Activated T-cell treated with anti-CD3 and anti-CD28 coated beads, Interleukin-2, amount 50 U/mL, for 4 hours (primary cell): ENCODE results near the gene THAP2. TPM values are rescaled to one million over a fixed set of nuclear protein-coding genes. Genes with fewer than 3 reads are reported as not detected.
A peak's percentile ranks its signal among the peaks of the same experiment; 100 is the strongest.

Source experiments
- ATAC-seq, 2 donors: fragments of 200-7000 bp; cut with Tn5 transposase; one replicate each; pipeline ENCODE4 v1.10.0; 2021
- DNase-seq: peaks from one replicate; pipeline ENCODE4 v3.0.0-alpha.2; 2020
- H3K27me3 Mint-ChIP-seq: one replicate; pipeline ENCODE4 v1.8.0; 2021; ENCODE audit warnings: low read depth, mixed read lengths
- H3K36me3 Mint-ChIP-seq: one replicate; pipeline ENCODE4 v1.8.0; 2022; ENCODE audit warnings: mixed read lengths; ENCODE audit not compliant: insufficient read depth
- H3K4me1 Mint-ChIP-seq: one replicate; pipeline ENCODE4 v1.8.0; 2021; ENCODE audit warnings: low read depth, mixed read lengths
- H3K4me3 Mint-ChIP-seq: one replicate; pipeline ENCODE4 v1.8.0; 2021; ENCODE audit warnings: mild to moderate bottlenecking, moderate library complexity, mixed read lengths
- H3K9me3 Mint-ChIP-seq: one replicate; pipeline ENCODE4 v1.8.0; 2021; ENCODE audit warnings: mixed read lengths
- total RNA-seq, 3 donors: library from RNA; stranded (reverse); gene quantifications; one replicate each; pipeline ENCODE4 v1.2.1, GENCODE V29; 2021

The THAP2 gene
- total RNA-seq, 3 donors from 2014 or later, result 6.5 to 11.6 (median 10.1) TPM

DNA sequence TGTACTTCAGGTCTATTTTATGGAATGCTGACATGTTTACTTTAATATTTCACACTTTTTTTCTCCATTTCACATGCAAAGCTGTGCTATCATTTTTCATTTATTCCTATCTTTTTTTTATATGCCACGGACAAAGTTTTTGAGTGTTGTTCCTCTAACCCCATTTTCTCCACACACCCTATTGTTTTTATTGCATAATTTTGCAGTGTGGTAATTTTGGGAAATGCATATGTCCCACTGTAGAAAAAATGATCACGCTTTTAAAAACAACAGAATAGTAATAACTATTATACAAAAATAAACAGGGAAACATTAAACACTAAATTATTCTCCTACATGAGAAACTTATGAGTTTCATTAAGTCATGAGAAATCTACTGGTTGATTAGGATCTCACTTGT, 14.7 kb upstream of the THAP2 start:
- peaks cover 25% of the 10 kb centered on the region for H3K4me1 Mint-ChIP-seq
- DNase-seq, result no peak
- no peaks in the 10 kb centered on the region for H3K27me3 Mint-ChIP-seq
- H3K9me3 Mint-ChIP-seq, result no peaks in the 10 kb centered on the region
- H3K36me3 Mint-ChIP-seq, result peaks cover 25% of the 10 kb centered on the region
- H3K4me3 Mint-ChIP-seq, result no peak overlapping the region
- no peak for ATAC-seq

DNA sequence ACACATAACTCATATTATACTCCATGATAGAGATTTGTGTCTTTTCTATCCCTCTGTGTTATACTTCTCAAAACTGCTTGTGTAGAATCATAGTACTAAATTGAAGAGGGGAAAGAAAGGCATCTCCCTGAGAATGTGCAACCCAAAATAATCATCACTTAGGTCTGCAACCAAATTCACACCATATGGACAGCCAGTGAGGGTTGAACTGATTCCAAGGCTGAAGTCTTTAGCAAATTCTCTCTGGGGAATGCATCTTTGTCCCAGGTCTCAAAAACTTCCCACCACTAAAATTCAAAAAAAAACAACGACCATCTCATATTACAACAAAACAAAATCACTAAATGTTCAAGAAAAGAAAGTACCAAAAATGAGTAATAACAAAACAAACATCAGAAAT, 11.4 kb upstream of the THAP2 start:
- H3K27me3 Mint-ChIP-seq, result no peaks in the 10 kb centered on the region

DNA sequence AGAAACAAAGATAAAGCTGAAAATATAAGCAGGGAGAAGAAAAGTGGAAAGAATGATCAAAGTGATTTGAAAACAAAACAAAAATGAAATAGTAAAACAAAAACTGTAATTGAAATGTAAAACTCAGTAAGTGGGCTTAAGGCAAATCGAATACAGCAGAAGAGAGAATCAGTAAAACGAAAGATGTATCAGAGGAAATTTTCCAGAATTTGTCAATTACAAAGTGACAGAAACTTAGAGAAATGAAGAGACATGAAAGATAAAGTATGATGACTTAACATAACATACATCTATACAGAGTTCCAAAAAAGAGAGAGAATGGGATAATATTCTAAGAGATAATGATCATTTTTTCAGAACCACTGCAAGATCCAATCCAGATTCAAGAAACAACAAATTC, 11.0 kb upstream of the THAP2 start:
- Mint-ChIP-seq H3K27me3 (no peaks in the 10 kb centered on the region), H3K4me3 (no peak overlapping the region), H3K36me3 (peaks cover 30% of the 10 kb centered on the region), H3K4me1 (peaks cover 39% of the 10 kb centered on the region), H3K9me3 (no peaks in the 10 kb centered on the region)
- ATAC-seq (no peak), DNase-seq (no peak)

More for the DNA sequence above, 11.4 kb upstream of the THAP2 start:
- DNase-seq (no peak), ATAC-seq (no peak)
- no peaks in the 10 kb centered on the region for H3K9me3 Mint-ChIP-seq
- peaks cover 38% of the 10 kb centered on the region for H3K4me1 Mint-ChIP-seq
- no peak overlapping the region for H3K4me3 Mint-ChIP-seq
- peaks cover 29% of the 10 kb centered on the region for H3K36me3 Mint-ChIP-seq

DNA sequence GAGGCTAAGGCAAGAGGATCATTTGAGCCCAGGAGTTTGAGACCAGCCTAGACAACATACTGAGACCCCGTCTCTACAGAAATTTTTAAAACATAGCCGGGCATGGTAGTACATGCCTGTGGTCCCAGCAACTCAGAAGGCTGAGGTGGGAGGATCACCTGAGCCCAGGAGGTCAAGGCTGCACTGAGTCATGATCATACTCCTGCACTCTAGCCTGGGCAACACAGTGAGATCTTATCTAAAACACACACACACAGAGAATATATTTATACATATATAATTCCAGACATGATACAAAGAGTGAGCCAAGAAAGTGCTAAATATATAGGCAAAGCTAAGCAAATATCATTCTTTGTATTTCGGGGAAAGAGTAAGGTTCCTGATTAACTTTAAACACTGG, 9.9 kb upstream of the THAP2 start:
- no peak for ATAC-seq
- no peak overlapping the region for H3K4me3 Mint-ChIP-seq
- H3K4me1 Mint-ChIP-seq, result peaks cover 42% of the 10 kb centered on the region
- peaks cover 38% of the 10 kb centered on the region for H3K36me3 Mint-ChIP-seq
- no peaks in the 10 kb centered on the region for H3K27me3 Mint-ChIP-seq
- H3K9me3 Mint-ChIP-seq, result no peaks in the 10 kb centered on the region
- DNase-seq, result no peak

DNA sequence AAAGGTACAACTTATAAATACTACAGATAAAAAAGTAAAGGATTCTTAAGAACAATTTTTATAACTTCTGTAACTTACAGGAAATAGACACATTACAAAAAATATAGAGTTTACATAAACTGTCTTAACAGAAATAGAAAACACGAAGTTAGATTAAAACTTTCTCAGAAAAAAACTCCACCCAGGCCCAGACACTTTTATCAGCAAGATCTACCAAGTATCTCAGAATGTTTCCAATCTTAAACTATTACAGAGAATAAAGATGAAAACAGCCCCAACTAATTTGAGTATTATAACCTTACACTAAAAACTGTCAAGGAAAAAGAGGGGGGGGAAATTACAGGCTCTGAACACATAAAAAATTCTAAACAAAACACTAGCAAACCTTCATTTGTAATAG, 8.6 kb upstream of the THAP2 start:
- Mint-ChIP-seq H3K27me3 (no peaks in the 10 kb centered on the region), H3K4me3 (peak overlapping the region; percentile 69), H3K9me3 (no peaks in the 10 kb centered on the region), H3K4me1 (peaks cover 45% of the 10 kb centered on the region), H3K36me3 (peaks cover 40% of the 10 kb centered on the region)
- no peak for DNase-seq
- ATAC-seq, result no peak

DNA sequence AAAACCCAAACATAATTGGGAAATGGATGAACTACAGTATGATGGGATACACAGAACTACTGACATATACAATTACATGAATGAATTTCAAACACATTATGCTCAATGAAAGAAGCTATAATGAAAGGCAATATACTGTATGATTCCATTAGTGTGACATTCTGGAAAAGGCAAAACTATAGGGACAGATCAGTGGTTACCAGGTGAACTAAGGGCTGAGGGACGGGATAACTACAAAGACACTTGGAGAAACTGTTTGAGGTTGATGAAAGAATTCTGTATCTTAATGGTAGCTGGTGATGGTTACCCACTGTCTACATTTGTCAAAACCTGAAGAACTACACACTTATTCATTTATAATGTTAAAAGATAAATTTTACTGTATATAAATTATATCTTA, 8.2 kb upstream of the THAP2 start:
- Mint-ChIP-seq H3K4me3 (peak overlapping the region; percentile 69), H3K27me3 (no peaks in the 10 kb centered on the region), H3K4me1 (peaks cover 45% of the 10 kb centered on the region), H3K9me3 (no peaks in the 10 kb centered on the region), H3K36me3 (peaks cover 40% of the 10 kb centered on the region)
- ATAC-seq (no peak), DNase-seq (no peak)

DNA sequence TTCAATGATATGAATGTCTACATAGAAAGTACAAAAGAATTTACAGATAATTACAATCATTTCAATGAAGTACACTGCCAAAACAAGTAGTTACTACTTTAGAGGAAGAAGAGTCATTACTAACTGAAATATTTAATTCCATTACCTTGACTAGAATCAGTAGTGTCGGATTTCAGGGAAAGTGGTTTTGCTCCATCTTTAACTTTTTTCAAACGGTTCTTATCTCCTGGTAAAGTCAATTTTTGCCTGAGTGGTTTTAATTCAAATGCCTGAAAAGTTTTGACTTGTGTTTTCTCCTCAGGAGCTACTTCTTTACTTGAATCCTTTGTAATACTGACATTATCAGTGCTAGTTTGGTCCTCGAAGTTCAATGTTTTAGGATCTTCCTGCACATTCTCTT, 7.4 kb upstream of the THAP2 start:
- peaks cover 48% of the 10 kb centered on the region for H3K4me1 Mint-ChIP-seq
- H3K4me3 Mint-ChIP-seq, result no peak overlapping the region
- ATAC-seq, result no peak
- no peak for DNase-seq
- H3K9me3 Mint-ChIP-seq, result no peaks in the 10 kb centered on the region
- peaks cover 41% of the 10 kb centered on the region for H3K36me3 Mint-ChIP-seq
- no peaks in the 10 kb centered on the region for H3K27me3 Mint-ChIP-seq

DNA sequence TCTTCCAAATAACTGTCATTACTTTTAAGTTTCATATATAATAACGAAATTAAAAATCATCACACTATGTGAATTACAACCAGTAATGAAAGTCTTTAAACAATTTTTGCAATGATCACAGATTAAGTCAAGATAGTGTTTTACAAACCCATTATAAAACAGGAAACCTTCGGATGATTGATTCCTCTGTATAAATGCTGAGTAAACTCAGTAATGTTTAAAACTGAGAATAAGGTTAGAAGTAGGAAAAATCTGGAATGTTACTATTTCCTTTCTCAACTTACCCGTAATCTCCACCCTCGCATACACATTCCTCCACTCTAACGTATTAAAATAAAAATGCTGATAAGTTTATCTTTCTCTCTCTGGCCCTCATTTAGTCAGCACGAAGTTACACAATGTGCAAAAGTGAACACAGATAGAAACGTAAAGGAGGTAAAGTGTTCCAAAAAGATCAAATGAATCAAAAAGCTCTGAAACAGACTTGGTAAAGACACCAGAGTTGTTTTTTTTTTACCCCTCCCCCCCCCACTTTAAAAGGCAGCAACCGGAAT, 2.0 kb upstream of the THAP2 start:
- Mint-ChIP-seq H3K4me3 (peak overlapping the region; percentile 99), H3K4me1 (peaks cover 45% of the 10 kb centered on the region), H3K36me3 (peaks cover 32% of the 10 kb centered on the region), H3K27me3 (no peaks in the 10 kb centered on the region), H3K9me3 (no peaks in the 10 kb centered on the region)
- DNase-seq, result no peak
- no peak for ATAC-seq

DNA sequence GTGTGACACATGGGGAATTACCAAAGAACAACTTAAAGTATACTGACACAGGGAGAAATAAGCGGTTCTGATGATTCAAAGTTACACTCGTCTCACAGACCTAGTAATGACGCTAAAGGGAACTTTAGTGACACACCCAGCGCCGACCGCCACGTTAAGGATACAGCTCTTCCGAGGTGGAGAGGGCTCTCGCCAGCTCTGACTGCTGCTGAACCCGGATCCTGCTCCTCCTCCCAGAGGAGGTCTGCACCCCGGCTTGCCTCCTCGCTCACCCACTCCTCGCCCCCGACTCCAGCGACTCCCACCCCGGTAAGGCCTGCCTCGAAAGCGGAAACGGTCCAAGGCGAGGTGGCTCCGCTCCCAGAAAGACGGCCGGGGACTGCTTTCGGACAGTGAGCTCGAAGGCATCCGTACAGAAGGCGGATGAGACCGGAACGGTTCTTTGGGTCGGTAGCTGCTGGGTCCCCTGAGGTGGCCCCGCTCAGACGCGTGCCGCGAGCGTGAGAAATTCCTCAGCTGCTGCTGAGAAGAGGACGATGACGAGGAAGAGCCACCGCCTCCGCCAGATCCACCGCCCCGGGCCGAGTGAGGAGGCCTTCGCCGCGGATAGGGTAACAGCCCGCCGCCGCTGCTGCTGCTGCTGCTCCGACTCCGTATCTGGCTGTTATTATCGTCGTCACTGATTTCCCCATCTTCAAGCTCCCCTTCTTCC, 1.1 kb upstream of the THAP2 start:
- H3K4me1 Mint-ChIP-seq, result peaks cover 44% of the 10 kb centered on the region
- peak overlapping the region; percentile 99 for H3K4me3 Mint-ChIP-seq
- H3K27me3 Mint-ChIP-seq, result no peaks in the 10 kb centered on the region
- peak; percentile 72 for ATAC-seq
- peaks cover 31% of the 10 kb centered on the region for H3K36me3 Mint-ChIP-seq
- DNase-seq, result peak; percentile 73
- H3K9me3 Mint-ChIP-seq, result no peaks in the 10 kb centered on the region

DNA sequence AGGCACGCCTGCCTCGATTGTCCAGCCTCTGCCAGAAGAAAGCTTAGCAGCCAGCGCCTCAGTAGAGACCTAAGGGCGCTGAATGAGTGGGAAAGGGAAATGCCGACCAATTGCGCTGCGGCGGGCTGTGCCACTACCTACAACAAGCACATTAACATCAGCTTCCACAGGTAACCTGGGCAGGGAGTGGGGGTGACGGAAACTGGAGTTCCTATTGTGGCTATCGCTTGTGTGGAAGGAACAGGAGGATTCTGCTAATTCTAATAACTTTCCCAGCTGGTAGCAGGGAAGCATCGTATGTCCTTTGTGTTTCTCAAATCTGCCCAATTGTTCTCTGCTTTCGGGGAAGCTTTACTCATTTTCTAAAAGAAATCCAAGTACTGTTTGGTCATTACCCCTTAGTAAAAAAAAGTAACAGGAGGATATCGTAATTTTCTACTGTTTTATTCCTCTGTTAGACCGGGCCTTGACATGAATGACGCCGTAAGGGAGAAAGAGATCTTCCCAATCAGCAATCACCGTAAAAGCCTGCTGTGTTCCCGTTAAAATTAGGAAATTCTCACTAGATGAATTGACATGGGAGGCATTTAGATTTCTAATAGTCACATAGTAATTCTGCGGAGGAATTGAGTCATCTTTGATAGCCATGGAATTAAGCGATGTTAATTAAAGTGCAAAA, 449 bp downstream of the THAP2 start:
- Mint-ChIP-seq H3K4me1 (peaks cover 31% of the 10 kb centered on the region), H3K4me3 (peak overlapping the region; percentile 99), H3K27me3 (no peaks in the 10 kb centered on the region), H3K9me3 (no peaks in the 10 kb centered on the region), H3K36me3 (peaks cover 19% of the 10 kb centered on the region)
- DNase-seq, result no peak
- ATAC-seq, result peak; percentile 6 to 16

DNA sequence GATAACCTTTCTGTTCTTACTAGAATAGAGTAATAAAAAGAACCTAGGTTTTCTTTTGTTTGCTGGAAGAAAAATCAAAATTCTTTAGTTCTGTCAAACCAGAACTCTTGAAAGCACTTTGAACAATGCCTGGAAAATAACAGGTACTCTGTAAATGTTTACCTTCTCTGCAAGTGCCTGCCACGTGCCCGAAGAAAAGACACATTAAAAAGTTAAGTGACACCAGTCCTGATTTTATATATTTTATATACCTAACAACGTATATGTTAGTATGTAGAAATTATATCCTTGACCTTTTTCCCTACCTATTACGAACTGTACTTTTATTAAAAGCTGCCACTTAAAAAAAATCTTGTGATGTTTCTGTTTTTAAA, 976 bp downstream of the THAP2 start:
- Mint-ChIP-seq H3K9me3 (no peaks in the 10 kb centered on the region), H3K36me3 (peaks cover 18% of the 10 kb centered on the region), H3K27me3 (no peaks in the 10 kb centered on the region), H3K4me1 (peaks cover 29% of the 10 kb centered on the region), H3K4me3 (peak overlapping the region; percentile 99)
- no peak for ATAC-seq
- DNase-seq, result no peak

DNA sequence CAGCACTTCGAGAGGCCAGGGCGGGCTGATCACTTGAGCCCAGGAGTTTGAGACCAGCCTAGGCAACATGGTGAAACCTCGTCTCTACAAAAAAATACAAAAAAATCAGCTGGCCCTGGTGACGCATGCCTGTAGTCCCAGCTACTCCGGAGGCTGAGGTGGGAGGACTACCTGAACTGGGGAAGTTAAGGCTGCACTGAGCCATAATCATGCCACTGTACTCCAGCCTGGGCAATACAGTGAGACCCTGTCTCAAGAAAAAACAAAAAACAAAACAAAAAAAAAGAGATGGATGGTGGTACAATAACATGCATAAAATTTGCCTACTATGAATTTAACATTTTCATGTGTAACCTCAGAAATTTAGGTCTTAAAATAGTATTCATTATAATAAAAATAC, 2.2 kb downstream of the THAP2 start:
- no peaks in the 10 kb centered on the region for H3K9me3 Mint-ChIP-seq
- peak overlapping the region; percentile 99 for H3K4me3 Mint-ChIP-seq
- ATAC-seq (no peak), DNase-seq (no peak)
- H3K4me1 Mint-ChIP-seq, result peaks cover 25% of the 10 kb centered on the region
- peaks cover 18% of the 10 kb centered on the region for H3K36me3 Mint-ChIP-seq
- H3K27me3 Mint-ChIP-seq, result no peaks in the 10 kb centered on the region

DNA sequence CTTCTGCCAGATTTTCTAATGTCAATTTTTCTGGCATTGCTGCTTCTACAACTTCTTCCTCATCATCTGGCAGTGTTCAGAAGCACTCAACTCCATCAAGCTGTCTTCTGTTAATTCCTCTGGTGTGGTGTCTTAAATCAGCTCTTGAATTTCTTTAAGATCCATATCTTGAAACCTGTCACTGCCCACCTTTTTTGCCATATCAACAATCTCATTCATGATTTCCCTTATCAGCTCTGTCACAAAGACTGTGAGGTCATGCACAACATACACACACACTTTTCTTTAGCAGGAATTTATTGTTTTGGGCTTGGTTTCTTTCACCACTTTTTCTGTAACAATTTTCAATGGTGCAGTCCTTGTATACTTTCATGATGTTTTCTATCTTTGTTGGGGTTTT, 7.2 kb downstream of the THAP2 start:
- peaks cover 6% of the 10 kb centered on the region for H3K36me3 Mint-ChIP-seq
- DNase-seq (no peak), ATAC-seq (no peak)
- no peaks in the 10 kb centered on the region for H3K27me3 Mint-ChIP-seq
- peaks cover 7% of the 10 kb centered on the region for H3K4me1 Mint-ChIP-seq
- no peak overlapping the region for H3K4me3 Mint-ChIP-seq
- H3K9me3 Mint-ChIP-seq, result no peaks in the 10 kb centered on the region

DNA sequence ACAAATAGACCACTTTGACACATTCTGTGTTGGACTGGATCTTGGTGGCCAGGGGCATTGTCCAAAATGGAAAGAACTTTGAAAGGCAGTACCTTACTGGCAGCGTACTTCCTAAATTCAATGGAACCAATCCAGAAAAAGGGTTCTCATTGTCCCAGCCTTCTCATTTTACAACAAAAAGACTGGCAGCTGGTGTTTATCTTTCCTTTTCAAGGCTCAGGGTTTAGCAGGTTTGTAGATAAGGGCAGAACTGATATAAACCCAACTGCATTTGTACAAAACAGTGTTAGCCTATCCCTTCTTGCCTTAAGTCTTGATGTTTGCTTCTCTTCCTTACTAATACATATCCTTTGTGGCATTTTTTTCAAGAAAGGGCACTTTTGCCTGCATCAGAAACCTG, 7.7 kb downstream of the THAP2 start:
- Mint-ChIP-seq H3K9me3 (no peaks in the 10 kb centered on the region), H3K27me3 (no peaks in the 10 kb centered on the region), H3K4me1 (peaks cover 7% of the 10 kb centered on the region), H3K36me3 (peaks cover 6% of the 10 kb centered on the region), H3K4me3 (no peak overlapping the region)
- DNase-seq (no peak), ATAC-seq (no peak)

DNA sequence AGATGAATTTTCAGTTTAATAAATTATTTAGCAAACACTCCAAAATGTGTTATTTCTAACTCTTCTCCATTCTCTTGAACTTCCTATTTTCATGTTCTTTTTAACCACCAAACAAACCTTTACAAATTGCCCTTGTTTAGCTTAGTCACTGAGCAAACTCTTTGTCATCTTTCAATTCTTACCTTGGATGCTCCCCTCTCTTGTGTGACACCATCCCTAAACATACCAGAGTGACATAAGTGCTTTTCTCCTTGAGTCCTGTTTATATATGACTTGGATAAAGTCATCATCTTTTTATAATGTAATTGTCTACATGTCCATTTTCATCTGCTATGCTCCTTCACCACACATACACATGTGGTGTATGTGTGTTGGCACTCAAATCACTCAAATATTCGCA, 18.4 kb downstream of the THAP2 start:
- Mint-ChIP-seq H3K4me3 (no peak overlapping the region), H3K36me3 (no peaks in the 10 kb centered on the region), H3K4me1 (peaks cover 5% of the 10 kb centered on the region), H3K9me3 (no peaks in the 10 kb centered on the region), H3K27me3 (no peaks in the 10 kb centered on the region)
- DNase-seq (no peak), ATAC-seq (no peak)
